Epidermal melanocyte (primary cell): ENCODE measurements around the gene SLC37A1.

Experiments
- DNase-seq: peaks from one replicate; pipeline ENCODE4 v3.0.0; 2011; ENCODE audit warnings: low spot score; ENCODE audit not compliant: insufficient read length

Gene SLC37A1

GRCh38 chr21:42525676-42526378 is 12.2 kb downstream of the SLC37A1 start:
- DNase-seq, result no peak

- no peak for DNase-seq
Observed at GRCh38 chr21:42526379-42526727, 12.7 kb downstream of the SLC37A1 start.

GRCh38 chr21:42527127-42527488 is 13.5 kb downstream of the SLC37A1 start:
- no peak for DNase-seq

GRCh38 chr21:42527489-42528158 is 14.0 kb downstream of the SLC37A1 start:
- DNase-seq, result peak; percentile 50

- no peak for DNase-seq
Observed at GRCh38 chr21:42530167-42530518, 16.5 kb downstream of the SLC37A1 start.

- DNase-seq, result no peak
Observed at GRCh38 chr21:42531771-42532170, 18.1 kb downstream of the SLC37A1 start.

- DNase-seq, result peak; percentile 66
Observed at GRCh38 chr21:42532466-42533181, 19.0 kb downstream of the SLC37A1 start.

GRCh38 chr21:42533306-42533962 is 19.8 kb downstream of the SLC37A1 start:
- DNase-seq, result no peak

- DNase-seq, result no peak
Observed at GRCh38 chr21:42533963-42534355, 20.3 kb downstream of the SLC37A1 start.

- no peak for DNase-seq
Observed at GRCh38 chr21:42534421-42535378, 21.0 kb downstream of the SLC37A1 start.

- no peak for DNase-seq
Observed at GRCh38 chr21:42535602-42536171, 22.0 kb downstream of the SLC37A1 start.

GRCh38 chr21:42536601-42537000 is 22.9 kb downstream of the SLC37A1 start:
- DNase-seq, result no peak

GRCh38 chr21:42537106-42537742 is 23.6 kb downstream of the SLC37A1 start:
- DNase-seq, result no peak

- no peak for DNase-seq
Observed at GRCh38 chr21:42538479-42539275, 25.0 kb downstream of the SLC37A1 start.

- DNase-seq, result no peak
Observed at GRCh38 chr21:42539342-42539741, 25.7 kb downstream of the SLC37A1 start.

- no peak for DNase-seq
Observed at GRCh38 chr21:42539931-42540343, 26.3 kb downstream of the SLC37A1 start.

- no peak for DNase-seq
Observed at GRCh38 chr21:42540396-42540795, 26.7 kb downstream of the SLC37A1 start.

GRCh38 chr21:42541174-42541573 is 27.5 kb downstream of the SLC37A1 start:
- DNase-seq, result no peak

- DNase-seq, result no peak
Observed at GRCh38 chr21:42541618-42542017, 28.0 kb downstream of the SLC37A1 start.
